ENCODE results near the gene MTMR3.

MTMR3 gene

GRCh38 chr22:29871684-29872083, 11.3 kb upstream of the MTMR3 start:
- no peak for DNase-seq

GRCh38 chr22:29872144-29872893, 10.7 kb upstream of the MTMR3 start:
- DNase-seq = no peak

GRCh38 chr22:29872989-29873388, 10.0 kb upstream of the MTMR3 start:
- DNase-seq = no peak

DNA sequence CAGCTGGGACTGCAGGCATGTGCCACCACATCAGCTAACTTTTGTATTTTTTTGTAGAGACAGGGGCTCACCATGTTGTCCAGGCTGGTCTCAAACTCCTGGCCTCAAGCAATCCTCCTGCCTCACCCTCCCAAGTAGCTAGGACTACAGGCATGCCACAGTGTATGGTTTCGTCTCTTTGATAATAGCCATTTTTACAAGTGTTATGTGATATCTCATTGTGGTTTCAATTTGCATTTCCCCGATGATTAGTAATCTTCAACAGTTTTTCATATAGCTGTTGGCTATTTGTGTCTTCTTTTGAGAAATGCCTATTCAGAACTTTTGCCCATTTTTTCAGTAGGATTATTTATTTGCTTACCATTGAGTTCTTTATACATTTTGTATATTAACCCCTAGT, 9.0 kb upstream of the MTMR3 start:
- DNase-seq = peak; percentile 68

DNA sequence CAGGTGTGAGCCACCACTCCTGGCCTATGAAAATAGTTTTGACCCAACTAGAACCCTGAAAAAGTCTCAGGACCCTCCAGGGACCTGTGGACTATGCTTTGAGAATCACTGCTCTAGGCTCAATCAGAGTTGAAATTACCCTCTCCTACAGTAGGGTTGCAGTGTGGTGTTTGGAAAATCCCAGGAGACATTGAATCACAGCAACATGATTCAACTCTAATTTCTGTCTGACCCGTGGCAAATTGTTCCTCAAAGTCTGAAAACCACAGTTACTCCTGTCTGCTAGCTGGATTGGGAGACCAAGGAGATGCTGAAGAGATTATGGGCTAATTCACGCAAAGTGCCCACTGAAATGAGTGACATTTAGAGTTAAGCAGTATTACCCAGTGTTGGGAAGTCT, 5.4 kb upstream of the MTMR3 start:
- no peak for DNase-seq

DNA sequence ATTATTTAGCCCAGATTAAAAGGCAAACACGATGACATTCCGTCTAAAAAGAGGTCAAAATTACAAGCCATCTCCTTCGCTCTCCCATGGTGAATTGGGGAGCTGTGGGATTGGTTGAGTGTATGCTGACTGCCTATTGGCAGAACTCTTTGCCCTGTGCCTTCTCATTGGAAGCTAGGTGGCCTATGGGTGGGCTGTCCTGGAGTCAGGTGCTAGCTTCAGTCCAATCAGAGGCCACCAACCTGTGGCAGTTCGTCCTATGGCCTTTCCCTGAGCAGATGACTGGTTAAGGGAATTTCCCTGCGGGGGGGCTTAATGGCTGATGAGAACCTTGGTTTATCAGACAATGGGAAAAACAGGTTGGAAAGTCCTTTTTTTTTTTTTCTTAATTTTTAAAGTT, 3.2 kb upstream of the MTMR3 start:
- DNase-seq = peak; percentile 27

DNA sequence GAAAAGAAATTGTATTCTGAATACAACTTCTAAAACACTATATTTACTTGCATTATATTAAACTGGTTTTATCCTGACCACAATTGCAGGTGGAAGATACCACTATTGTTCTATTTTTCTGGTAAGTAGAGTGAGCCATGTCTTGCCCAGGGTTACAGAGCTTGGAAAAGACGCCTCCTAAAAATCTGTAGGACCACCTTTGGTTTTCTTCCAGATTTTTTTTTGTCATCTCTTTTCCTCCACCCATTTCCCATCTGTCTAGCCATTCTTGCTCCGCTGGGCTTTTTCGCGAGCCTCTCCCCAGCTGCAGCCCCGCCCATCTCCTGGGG, 294 bp upstream of the MTMR3 start:
- DNase-seq = no peak

GRCh38 chr22:29883775-29884097, 762 bp downstream of the MTMR3 start:
- no peak for DNase-seq

- no peak for DNase-seq
These were observed 2.6 kb downstream of the MTMR3 start for GRCh38 chr22:29885610-29886009.

DNA sequence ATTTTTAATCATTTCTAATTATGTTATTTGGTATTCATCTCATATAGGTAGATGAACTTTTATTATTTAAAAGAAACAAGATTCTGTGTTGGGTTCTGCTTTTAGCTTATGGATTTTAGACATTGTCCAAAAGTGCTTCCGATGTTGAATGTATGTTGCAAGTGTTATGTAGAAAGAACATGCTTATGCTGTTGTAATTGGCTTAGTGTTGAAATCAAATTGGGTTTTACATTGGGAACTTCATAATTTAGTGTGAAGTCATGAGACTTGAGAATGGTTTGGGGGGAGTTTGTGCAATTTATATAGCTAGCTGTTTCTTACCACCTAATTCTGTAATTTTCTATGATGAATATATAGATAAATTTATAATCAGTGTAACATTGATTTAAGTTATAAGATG, 3.6 kb downstream of the MTMR3 start:
- DNase-seq = no peak

GRCh38 chr22:29887358-29887757, 4.4 kb downstream of the MTMR3 start:
- no peak for DNase-seq

- no peak for DNase-seq
These were observed 7.8 kb downstream of the MTMR3 start for GRCh38 chr22:29890760-29891159.

DNA sequence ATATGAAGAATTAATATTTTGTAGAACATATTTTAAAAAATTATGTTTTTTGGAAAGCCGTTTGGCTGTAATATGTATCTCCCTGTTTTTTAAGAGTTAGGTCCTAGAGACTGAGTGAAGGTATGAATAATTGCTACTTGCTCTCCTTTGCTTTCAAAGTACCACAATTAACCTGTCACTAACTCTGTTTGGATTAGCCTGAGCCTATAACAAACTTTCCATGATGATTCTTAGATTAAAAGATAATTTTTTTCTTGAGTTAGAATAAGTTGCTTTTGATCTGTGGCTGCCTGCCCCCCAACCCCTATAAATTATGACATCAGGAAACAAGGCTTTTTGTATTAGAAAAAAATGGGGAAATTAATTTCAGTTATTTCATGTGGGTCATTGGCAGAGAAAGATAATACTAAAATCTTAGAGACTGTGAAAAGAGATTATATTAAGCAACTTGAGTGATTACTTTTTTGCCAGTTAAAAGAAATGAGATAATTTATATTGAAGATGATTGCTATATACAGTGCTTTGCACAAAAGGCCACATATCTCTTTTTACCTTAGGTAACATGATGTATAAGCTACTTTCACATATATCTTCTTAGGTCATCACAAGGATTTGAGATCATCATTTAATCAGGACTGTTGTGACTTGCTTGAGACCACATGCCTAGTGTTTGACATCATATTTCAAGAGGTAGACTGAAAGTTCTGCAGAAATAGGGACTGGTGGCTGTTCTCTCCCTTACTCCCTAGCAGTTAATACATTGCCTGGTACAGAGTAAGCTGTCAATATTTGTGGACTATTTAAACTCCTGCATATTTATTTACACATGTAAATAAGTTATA, 9.6 kb downstream of the MTMR3 start:
- no peak for DNase-seq

- peak; percentile 72 for DNase-seq
These were observed 18.4 kb downstream of the MTMR3 start for GRCh38 chr22:29901354-29901753.

GRCh38 chr22:29903371-29903770, 20.4 kb downstream of the MTMR3 start:
- no peak for DNase-seq

- DNase-seq = no peak
These were observed 21.0 kb downstream of the MTMR3 start for GRCh38 chr22:29904020-29904419.

GRCh38 chr22:29907753-29908515, 25.0 kb downstream of the MTMR3 start:
- peak; percentile 96 for DNase-seq

GRCh38 chr22:29912141-29912540, 29.2 kb downstream of the MTMR3 start:
- no peak for DNase-seq

GRCh38 chr22:29912605-29913398, 29.8 kb downstream of the MTMR3 start:
- no peak for DNase-seq

DNA sequence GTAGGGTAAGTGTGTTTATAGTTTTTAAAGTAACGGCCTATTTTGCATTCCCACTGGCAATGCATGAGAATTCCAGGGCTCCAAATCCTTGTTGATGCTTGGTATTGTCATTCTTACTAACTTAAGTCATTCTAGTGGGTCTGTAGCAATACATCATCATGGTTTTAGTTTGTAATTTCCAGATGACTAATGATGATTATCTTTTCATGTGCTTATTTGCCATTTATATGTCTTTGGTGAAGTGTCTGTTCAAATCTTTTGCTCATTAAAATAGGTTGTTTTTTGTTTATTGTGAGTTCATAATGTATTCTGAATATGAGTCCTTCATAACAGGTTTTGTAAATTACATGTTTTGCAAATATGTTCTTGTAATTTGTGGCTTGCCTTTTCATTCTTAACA, 31.2 kb downstream of the MTMR3 start:
- DNase-seq = no peak

DNA sequence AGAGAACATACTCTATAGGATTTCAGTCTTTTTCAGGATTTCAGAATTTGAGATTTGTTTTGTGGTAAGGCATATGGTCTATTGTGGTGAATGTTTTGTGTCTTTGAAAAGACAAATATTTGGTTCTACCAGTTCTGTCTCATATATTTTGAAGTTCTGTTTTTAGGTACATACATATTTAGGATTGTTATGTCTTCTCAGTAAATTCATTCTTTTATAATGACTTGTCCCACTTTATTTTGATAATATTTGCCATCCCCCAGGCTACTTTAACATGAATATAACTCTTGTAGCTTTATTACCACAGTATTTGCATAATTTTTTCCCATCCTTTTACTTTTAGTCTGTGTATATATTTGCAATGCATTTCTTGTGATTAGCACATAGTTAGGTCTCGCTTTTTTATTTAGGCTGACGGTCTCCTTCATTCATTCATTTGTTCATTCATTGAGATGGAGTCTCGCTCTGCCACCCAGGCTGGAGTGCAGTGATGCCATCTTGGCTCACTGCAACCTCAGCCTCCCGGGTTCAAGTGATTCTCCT, 32.1 kb downstream of the MTMR3 start:
- DNase-seq = no peak

DNA sequence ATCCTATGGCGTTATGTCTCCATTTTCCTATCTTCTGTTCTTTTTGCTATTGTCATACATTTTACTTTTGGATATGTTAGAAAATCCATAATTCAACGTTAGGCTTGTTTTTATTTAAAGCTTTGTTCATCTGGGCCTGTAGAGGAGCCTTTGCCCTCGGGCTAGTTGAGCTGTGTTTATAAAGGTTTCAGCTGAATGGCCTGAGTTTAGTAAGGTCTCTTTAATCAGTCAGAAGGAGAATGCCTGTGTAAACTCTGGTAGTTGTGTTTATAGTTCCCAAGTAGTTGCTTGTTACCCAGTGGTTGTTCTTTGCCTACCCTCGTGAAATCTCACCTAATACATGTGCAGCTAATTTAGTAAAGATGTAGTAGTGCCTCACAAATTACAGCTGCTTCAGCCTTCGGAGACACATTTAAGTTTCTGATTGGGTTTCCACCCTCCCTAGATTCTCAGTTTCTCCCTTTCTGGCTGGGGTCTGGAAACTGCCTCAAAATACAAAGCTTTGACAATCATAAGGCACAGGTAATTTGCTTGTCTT, 33.1 kb downstream of the MTMR3 start:
- no peak for DNase-seq
